Measurements from ENCODE around the gene TPSAB1.
"Not testable (repeated sequence)": the region's sequence is repeated elsewhere in the genome, so short reads cannot be mapped to it uniquely, and the experiment has no call there.

The TPSAB1 gene

GRCh38 chr16:1265826-1266225 lies 25.3 kb downstream of the TPSAB1 start:
- Histone ChIP-seq H3K4me3 (replicated peaks; ENCODE audit: insufficient read depth, low read length) (no peak overlapping the region), H3K27ac (replicated peaks) (no peak overlapping the region), H3K27me3 (ENCODE audit: insufficient read depth, poor library complexity, severe bottlenecking) (peaks cover 17% of the 10 kb centered on the region)
- TF ChIP-seq SPI1 (IDR thresholded peaks at IDR 0.05; ENCODE audit: borderline replicate concordance, low read depth) (no peak), GABPA (IDR thresholded peaks at IDR 0.05; ENCODE audit: low read depth) (no peak), REST (IDR thresholded peaks at IDR 0.05; ENCODE audit: insufficient replicate concordance, low read depth) (no peak), CTCF (IDR thresholded peaks at IDR 0.05; ENCODE audit: insufficient read depth, low read length) (no peak), POLR2AphosphoS5 (IDR thresholded peaks at IDR 0.05; ENCODE audit: low read depth) (no peak)
- no peak for DNase-seq (ENCODE audit: low read depth in 1 of 2, low spot score in 1 of 2)

GRCh38 chr16:1269418-1269817 lies 28.9 kb downstream of the TPSAB1 start:
- not testable (repeated sequence) for H3K4me3 ChIP-seq (replicated peaks; ENCODE audit: insufficient read depth, low read length); DNase-seq (ENCODE audit: low read depth in 1 of 2, low spot score in 1 of 2); H3K27me3 ChIP-seq (ENCODE audit: insufficient read depth, poor library complexity, severe bottlenecking); H3K27ac ChIP-seq (replicated peaks)

GRCh38 chr16:1271380-1271723 lies 30.8 kb downstream of the TPSAB1 start:
- TF ChIP-seq POLR2AphosphoS5 (IDR thresholded peaks at IDR 0.05; ENCODE audit: low read depth): no peak
- TF ChIP-seq SPI1 (IDR thresholded peaks at IDR 0.05; ENCODE audit: borderline replicate concordance, low read depth): no peak
- TF ChIP-seq REST (IDR thresholded peaks at IDR 0.05; ENCODE audit: insufficient replicate concordance, low read depth): no peak
- Histone ChIP-seq H3K27ac (replicated peaks) (no peak overlapping the region), H3K27me3 (ENCODE audit: insufficient read depth, poor library complexity, severe bottlenecking) (no peaks in the 10 kb centered on the region), H3K4me3 (replicated peaks; ENCODE audit: insufficient read depth, low read length) (no peak overlapping the region)
- no peak for DNase-seq (ENCODE audit: low read depth in 1 of 2, low spot score in 1 of 2)

GRCh38 chr16:1271724-1272413 lies 31.4 kb downstream of the TPSAB1 start:
- peak in 1 of 2 experiments; percentile 14 for DNase-seq (ENCODE audit: low read depth in 1 of 2, low spot score in 1 of 2)
- not testable (repeated sequence) for H3K4me3 ChIP-seq (replicated peaks; ENCODE audit: insufficient read depth, low read length); H3K27ac ChIP-seq (replicated peaks); H3K27me3 ChIP-seq (ENCODE audit: insufficient read depth, poor library complexity, severe bottlenecking)
- TF ChIP-seq POLR2AphosphoS5 (IDR thresholded peaks at IDR 0.05; ENCODE audit: low read depth): peak; percentile 40; the same call in 1 of the 2 replicates

GRCh38 chr16:1272453-1273198 lies 32.1 kb downstream of the TPSAB1 start:
- Histone ChIP-seq H3K27ac (replicated peaks) (no peak overlapping the region), H3K4me3 (replicated peaks; ENCODE audit: insufficient read depth, low read length) (no peak overlapping the region), H3K27me3 (ENCODE audit: insufficient read depth, poor library complexity, severe bottlenecking) (peaks cover under 1% of the 10 kb centered on the region)
- TF ChIP-seq POLR2AphosphoS5 (IDR thresholded peaks at IDR 0.05; ENCODE audit: low read depth) (no peak), CTCF (IDR thresholded peaks at IDR 0.05; ENCODE audit: insufficient read depth, low read length) (no peak), REST (IDR thresholded peaks at IDR 0.05; ENCODE audit: insufficient replicate concordance, low read depth) (no peak), SPI1 (IDR thresholded peaks at IDR 0.05; ENCODE audit: borderline replicate concordance, low read depth) (no peak), GABPA (IDR thresholded peaks at IDR 0.05; ENCODE audit: low read depth) (no peak)
- no peak for DNase-seq (ENCODE audit: low read depth in 1 of 2, low spot score in 1 of 2)

Data from HL-60 (cell line).